Karpas-422 (cell line): ENCODE results near the gene DMD. TPM values are rescaled to one million over a fixed set of nuclear protein-coding genes. Genes with fewer than 3 reads are reported as not detected.
A peak's percentile ranks its signal among the peaks of the same experiment; 100 is the strongest.

ENCODE experiments used
- DNase-seq: peaks from one replicate; pipeline ENCODE4 v3.0.0-alpha.2; 2015
- H2AFZ ChIP-seq: fragments of 200-600 bp; sonication (generic); 2 replicates; pipeline ENCODE4 v1.6.1; 2014; ENCODE audit warnings: antibody characterized with exemption, low read length, mixed read lengths
- H3K27ac ChIP-seq: fragments of 200-600 bp; sonication (generic); 2 replicates; pipeline ENCODE4 v1.5.1; 2014; ENCODE audit warnings: mild to moderate bottlenecking, low read length, moderate library complexity
- H3K27me3 ChIP-seq: fragments of 200-600 bp; sonication (generic); 2 replicates; pipeline ENCODE4 v1.6.1; 2014; ENCODE audit warnings: low read length, mixed read lengths
- H3K36me3 ChIP-seq: fragments of 200-600 bp; sonication (generic); 2 replicates; pipeline ENCODE4 v1.6.1; 2014; ENCODE audit warnings: low read length, mixed read lengths; ENCODE audit not compliant: insufficient read depth
- H3K4me1 ChIP-seq: fragments of 200-600 bp; sonication (generic); 2 replicates; pipeline ENCODE4 v1.6.1; 2014; ENCODE audit warnings: mild to moderate bottlenecking, low read length, mixed read lengths
- H3K4me2 ChIP-seq: fragments of 200-600 bp; sonication (generic); 2 replicates; pipeline ENCODE4 v1.6.1; 2014; ENCODE audit warnings: low read length, low read depth, mild to moderate bottlenecking; ENCODE audit not compliant: poor library complexity, severe bottlenecking
- H3K4me3 ChIP-seq: fragments of 200-600 bp; sonication (generic); 2 replicates; pipeline ENCODE4 v1.5.1; 2014; ENCODE audit warnings: mild to moderate bottlenecking, antibody characterized with exemption, low read length, mixed read lengths
- H3K79me2 ChIP-seq: fragments of 200-600 bp; sonication (generic); 2 replicates; pipeline ENCODE4 v1.6.1; 2014; ENCODE audit warnings: mild to moderate bottlenecking, low read length, mixed read lengths
- H3K9ac ChIP-seq: fragments of 200-600 bp; sonication (generic); 2 replicates; pipeline ENCODE4 v1.6.0; 2014; ENCODE audit warnings: low read length
- H3K9me2 ChIP-seq: fragments of 200-600 bp; sonication (generic), shearing (Covaris generic); replicated peaks from 2 replicates; pipeline ENCODE4 v1.6.0; 2014; ENCODE audit warnings: mild to moderate bottlenecking, low read length, moderate library complexity; ENCODE audit not compliant: insufficient read depth
- H3K9me3 ChIP-seq: fragments of 300-700, 200-600 bp; sonication (generic); 2 replicates; pipeline ENCODE4 v1.6.1; 2014; ENCODE audit warnings: low read length, mixed read lengths
- H4K20me1 ChIP-seq: fragments of 200-600 bp; sonication (generic); 2 replicates; pipeline ENCODE4 v1.6.1; 2014; ENCODE audit warnings: mild to moderate bottlenecking, antibody characterized with exemption, low read length, low read depth; ENCODE audit not compliant: insufficient read depth
- total RNA-seq: library from RNA; depleted of rRNA; stranded (reverse); fragments of >200 nt; shearing (Covaris generic); gene quantifications from 2 replicates; pipeline ENCODE4 v1.2.3, GENCODE V29; 2014; ENCODE audit warnings: low replicate concordance

DMD gene
- total RNA-seq, 1 experiment from 2014 or later = not detected

- H3K9me3 ChIP-seq = peaks cover 4% of the 10 kb centered on the region
- H3K4me2 ChIP-seq = no peak overlapping the region
- no peak overlapping the region for H2AFZ ChIP-seq
- H3K36me3 ChIP-seq = no peaks in the 10 kb centered on the region
- no peaks in the 10 kb centered on the region for H4K20me1 ChIP-seq
- no peak for DNase-seq
- H3K27me3 ChIP-seq = no peaks in the 10 kb centered on the region
- H3K79me2 ChIP-seq = no peaks in the 10 kb centered on the region
- H3K9me2 ChIP-seq = no peaks in the 10 kb centered on the region
- no peak overlapping the region for H3K9ac ChIP-seq
- H3K4me1 ChIP-seq = no peaks in the 10 kb centered on the region
- no peak overlapping the region for H3K27ac ChIP-seq
- no peak overlapping the region for H3K4me3 ChIP-seq
Measured at GRCh38 chrX:33001107-33001506, 210.2 kb downstream of the DMD start.

GRCh38 chrX:32998776-32999175 is 212.6 kb downstream of the DMD start:
- no peaks in the 10 kb centered on the region for H3K36me3 ChIP-seq
- no peaks in the 10 kb centered on the region for H3K4me1 ChIP-seq
- DNase-seq = no peak
- H3K9ac ChIP-seq = no peak overlapping the region
- H3K4me2 ChIP-seq = no peak overlapping the region
- no peaks in the 10 kb centered on the region for H3K9me2 ChIP-seq
- no peaks in the 10 kb centered on the region for H3K27me3 ChIP-seq
- peaks cover 4% of the 10 kb centered on the region for H3K9me3 ChIP-seq
- H4K20me1 ChIP-seq = no peaks in the 10 kb centered on the region
- H3K4me3 ChIP-seq = no peak overlapping the region
- H3K79me2 ChIP-seq = no peaks in the 10 kb centered on the region
- no peak overlapping the region for H2AFZ ChIP-seq
- H3K27ac ChIP-seq = no peak overlapping the region

DNA sequence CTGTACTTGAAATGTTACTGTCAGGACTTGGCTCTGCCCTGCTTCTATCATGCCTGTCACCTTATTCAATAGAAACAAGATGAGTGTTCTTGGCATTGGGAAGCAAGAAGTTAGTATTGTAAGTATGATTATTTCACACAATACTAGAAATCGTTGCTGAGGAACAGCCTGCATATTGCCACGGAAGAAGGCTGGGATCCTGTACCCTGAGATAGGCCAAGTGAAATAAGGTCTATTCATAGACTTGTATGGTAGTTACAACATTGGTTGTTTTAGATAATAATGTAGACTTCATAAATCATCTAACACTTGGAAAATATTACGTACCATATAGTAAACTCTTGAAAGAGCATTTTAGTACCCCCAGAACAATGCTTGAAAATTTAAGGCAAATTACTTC is 215.9 kb downstream of the DMD start:
- no peaks in the 10 kb centered on the region for H3K36me3 ChIP-seq
- no peaks in the 10 kb centered on the region for H3K9me2 ChIP-seq
- no peak overlapping the region for H3K27ac ChIP-seq
- no peak overlapping the region for H2AFZ ChIP-seq
- H3K4me3 ChIP-seq = no peak overlapping the region
- no peak overlapping the region for H3K9ac ChIP-seq
- no peaks in the 10 kb centered on the region for H3K27me3 ChIP-seq
- no peaks in the 10 kb centered on the region for H3K4me1 ChIP-seq
- DNase-seq = no peak
- no peak overlapping the region for H3K4me2 ChIP-seq
- no peaks in the 10 kb centered on the region for H3K79me2 ChIP-seq
- H4K20me1 ChIP-seq = no peaks in the 10 kb centered on the region
- peaks cover 4% of the 10 kb centered on the region; the same call in 1 of the 2 replicates for H3K9me3 ChIP-seq

- Histone ChIP-seq H3K4me2 (no peak overlapping the region), H4K20me1 (no peaks in the 10 kb centered on the region), H3K9me3 (no peaks in the 10 kb centered on the region; the same call in 1 of the 2 replicates), H3K27ac (no peak overlapping the region), H3K27me3 (no peaks in the 10 kb centered on the region), H2AFZ (no peak overlapping the region), H3K4me1 (no peaks in the 10 kb centered on the region), H3K36me3 (no peaks in the 10 kb centered on the region), H3K79me2 (no peaks in the 10 kb centered on the region), H3K9ac (no peak overlapping the region), H3K4me3 (no peak overlapping the region), H3K9me2 (no peaks in the 10 kb centered on the region)
- DNase-seq = no peak
Measured at GRCh38 chrX:32987142-32987541, 224.2 kb downstream of the DMD start.

DNA sequence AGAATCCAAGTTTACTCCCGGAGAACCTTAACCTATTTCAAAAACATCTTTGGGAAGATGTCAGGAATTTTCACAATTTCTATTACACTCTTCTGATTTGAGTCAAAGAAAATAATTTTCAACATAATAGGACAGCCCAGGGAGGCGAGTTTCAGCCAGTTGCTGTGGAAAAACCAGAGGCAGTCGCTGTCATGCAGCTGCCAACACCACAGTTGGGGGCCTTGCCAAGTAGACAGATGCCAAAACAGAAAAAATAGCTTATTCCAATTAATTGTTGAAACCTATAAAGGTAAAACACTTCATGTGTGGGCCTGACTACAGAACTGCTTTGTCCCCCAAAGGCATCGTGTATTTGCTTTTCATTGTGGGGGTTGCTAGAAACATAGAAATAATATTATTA is 225.8 kb downstream of the DMD start:
- Histone ChIP-seq H3K36me3 (no peaks in the 10 kb centered on the region), H3K4me2 (no peak overlapping the region), H3K27me3 (no peaks in the 10 kb centered on the region), H3K27ac (no peak overlapping the region), H4K20me1 (no peaks in the 10 kb centered on the region), H3K9me3 (no peaks in the 10 kb centered on the region), H3K9me2 (no peaks in the 10 kb centered on the region), H3K4me3 (no peak overlapping the region), H3K79me2 (no peaks in the 10 kb centered on the region), H2AFZ (no peak overlapping the region), H3K4me1 (no peaks in the 10 kb centered on the region), H3K9ac (no peak overlapping the region)
- DNase-seq = no peak

DNA sequence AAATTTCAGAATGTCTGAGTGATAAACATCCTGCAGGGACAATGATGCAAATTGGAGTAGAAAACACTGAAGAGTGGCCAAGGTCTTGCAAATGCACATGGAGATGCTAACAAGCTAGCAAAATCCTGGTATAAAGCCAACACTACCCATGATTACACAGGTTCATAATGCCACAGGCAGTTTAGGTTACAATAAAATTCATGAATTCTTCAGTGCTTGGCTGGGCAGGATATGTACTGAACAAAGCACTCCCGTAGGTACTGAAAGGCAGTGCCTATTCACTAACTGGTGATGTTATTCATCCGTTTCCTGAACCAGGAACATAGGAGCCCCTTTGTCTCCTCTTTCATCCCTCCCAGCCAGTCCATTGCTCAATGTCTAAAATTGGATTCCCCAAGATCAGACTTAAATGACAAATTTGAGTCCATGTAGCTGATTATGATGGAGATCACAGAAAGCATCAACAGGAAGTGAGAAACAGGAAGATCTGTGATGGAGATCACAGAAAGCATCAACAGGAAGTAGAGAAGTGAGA is 244.5 kb downstream of the DMD start:
- H3K4me1 ChIP-seq = no peaks in the 10 kb centered on the region
- no peak overlapping the region for H3K4me3 ChIP-seq
- no peak overlapping the region for H3K4me2 ChIP-seq
- no peaks in the 10 kb centered on the region for H3K9me2 ChIP-seq
- H3K27ac ChIP-seq = no peak overlapping the region
- H3K36me3 ChIP-seq = no peaks in the 10 kb centered on the region
- H2AFZ ChIP-seq = peak overlapping the region; percentile 16; the same call in 1 of the 2 replicates
- DNase-seq = no peak
- H4K20me1 ChIP-seq = no peaks in the 10 kb centered on the region
- H3K27me3 ChIP-seq = no peaks in the 10 kb centered on the region
- H3K9ac ChIP-seq = no peak overlapping the region
- H3K79me2 ChIP-seq = no peaks in the 10 kb centered on the region
- H3K9me3 ChIP-seq = no peaks in the 10 kb centered on the region

DNA sequence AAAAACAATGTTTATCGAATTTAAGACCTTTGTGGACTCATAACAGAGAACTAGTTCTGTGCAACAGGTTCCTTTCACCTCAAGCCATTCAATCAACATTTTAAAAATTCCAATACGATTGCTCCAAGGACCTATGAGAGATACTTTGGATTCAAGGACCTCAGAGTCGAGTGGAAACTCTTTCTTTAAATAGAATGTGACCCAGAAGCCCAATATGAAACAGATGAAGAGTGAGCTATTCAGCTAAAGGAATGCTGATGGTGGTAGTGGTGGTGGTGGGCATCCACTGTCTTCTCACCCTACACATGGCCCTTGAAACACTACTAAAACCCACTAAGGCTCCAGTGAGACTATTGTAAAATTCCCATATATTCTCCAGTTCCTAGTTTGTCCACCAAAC is 257.2 kb downstream of the DMD start:
- Histone ChIP-seq H3K4me2 (no peak overlapping the region), H3K9me2 (no peaks in the 10 kb centered on the region), H3K4me3 (no peak overlapping the region), H3K27ac (no peak overlapping the region), H2AFZ (no peak overlapping the region), H3K79me2 (no peaks in the 10 kb centered on the region), H3K36me3 (no peaks in the 10 kb centered on the region), H3K9ac (no peak overlapping the region), H3K4me1 (no peaks in the 10 kb centered on the region), H4K20me1 (no peaks in the 10 kb centered on the region), H3K9me3 (no peaks in the 10 kb centered on the region), H3K27me3 (no peaks in the 10 kb centered on the region)
- DNase-seq = no peak

DNA sequence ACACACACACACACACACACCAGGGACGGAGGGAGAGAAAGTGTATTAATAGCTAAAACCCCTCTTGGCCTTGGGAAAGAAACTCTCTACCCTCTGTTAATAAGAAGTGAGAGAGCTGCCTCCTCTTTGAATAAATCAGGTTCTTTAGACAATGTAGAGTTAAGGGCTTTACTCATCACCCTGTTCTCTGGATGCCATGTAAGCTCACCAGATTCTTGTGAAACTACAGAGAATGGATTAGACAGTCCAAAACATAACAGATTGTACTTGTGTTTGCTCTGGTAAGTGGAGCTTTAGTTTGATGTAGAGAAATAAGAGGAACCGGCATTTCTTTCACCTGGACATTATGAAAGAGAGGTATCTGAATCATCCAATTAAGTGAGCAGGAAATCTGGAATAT is 263.2 kb downstream of the DMD start:
- Histone ChIP-seq H3K36me3 (no peaks in the 10 kb centered on the region), H3K4me3 (no peak overlapping the region), H3K4me2 (no peak overlapping the region), H4K20me1 (no peaks in the 10 kb centered on the region), H2AFZ (no peak overlapping the region), H3K27me3 (no peaks in the 10 kb centered on the region), H3K9me3 (no peaks in the 10 kb centered on the region), H3K4me1 (no peaks in the 10 kb centered on the region), H3K9ac (no peak overlapping the region), H3K9me2 (no peaks in the 10 kb centered on the region), H3K27ac (no peak overlapping the region), H3K79me2 (no peaks in the 10 kb centered on the region)
- DNase-seq = no peak

DNA sequence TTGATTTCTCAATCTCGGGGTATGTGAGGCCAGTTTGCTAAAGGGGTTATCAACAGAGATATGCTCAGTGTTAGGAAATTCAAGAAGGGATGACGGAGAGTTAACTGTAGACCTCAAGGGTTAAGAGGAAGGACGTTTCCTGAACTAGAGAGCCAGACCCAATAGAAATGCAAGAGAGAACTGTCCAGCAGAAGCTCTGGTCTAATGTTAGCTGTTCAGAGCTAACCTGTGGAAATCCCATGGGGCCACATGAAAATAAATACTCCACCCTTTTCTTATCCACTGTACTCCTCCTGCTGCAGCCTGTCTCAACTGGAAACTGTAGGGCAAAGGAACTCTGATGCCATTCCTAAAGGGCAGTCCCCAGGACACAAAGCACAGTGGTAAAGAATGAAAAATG is 274.3 kb downstream of the DMD start:
- Histone ChIP-seq H3K79me2 (no peaks in the 10 kb centered on the region), H3K27me3 (no peaks in the 10 kb centered on the region), H3K9me3 (peaks cover 4% of the 10 kb centered on the region; the same call in 1 of the 2 replicates), H3K4me2 (no peak overlapping the region), H3K36me3 (no peaks in the 10 kb centered on the region), H3K27ac (no peak overlapping the region), H3K4me3 (no peak overlapping the region), H3K9me2 (no peaks in the 10 kb centered on the region), H4K20me1 (no peaks in the 10 kb centered on the region), H3K4me1 (no peaks in the 10 kb centered on the region), H2AFZ (no peak overlapping the region), H3K9ac (no peak overlapping the region)
- DNase-seq = no peak
